HL-60 (cell line): ENCODE results near the gene TMEM108.

Experiments
- GABPA ChIP-seq: IDR thresholded peaks from 2 replicates; pipeline ENCODE4 v1.6.1; 2012; ENCODE audit warnings: low read depth
- POLR2AphosphoS5 ChIP-seq: IDR thresholded peaks from 2 replicates; pipeline ENCODE4 v1.6.1; 2012; ENCODE audit warnings: low read depth
- SPI1 ChIP-seq: IDR thresholded peaks from 2 replicates; pipeline ENCODE4 v1.6.1; 2012; ENCODE audit warnings: low read depth, mild to moderate bottlenecking, borderline replicate concordance
- TF ChIP-seq, protein P1 (sequence below): IDR thresholded peaks from one replicate; pipeline ENCODE4 v1.5.1; 2011; ENCODE audit warnings: low read length, control low read depth, inconsistent platforms; ENCODE audit not compliant: insufficient read depth

DNA sequence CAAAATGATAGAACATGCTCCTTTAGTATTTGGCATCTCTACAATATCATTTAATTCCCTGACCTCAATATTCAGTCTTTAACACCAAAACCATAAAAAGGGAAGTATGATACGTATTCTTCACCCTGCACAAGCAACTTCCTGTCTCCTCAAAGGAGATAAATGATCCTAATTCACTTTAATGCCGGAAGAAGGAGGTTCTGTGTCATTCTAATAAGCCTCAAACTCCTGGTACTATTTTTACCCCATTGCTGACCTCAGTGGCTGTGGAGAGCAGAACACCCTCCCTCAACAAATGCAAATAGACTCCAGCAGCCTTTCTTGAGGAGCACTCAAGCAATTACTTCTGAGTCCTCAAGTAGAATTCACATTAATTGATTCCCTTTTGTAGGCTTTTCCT lies 173.3 kb downstream of the TMEM108 start:
- TF ChIP-seq, protein P1, sequence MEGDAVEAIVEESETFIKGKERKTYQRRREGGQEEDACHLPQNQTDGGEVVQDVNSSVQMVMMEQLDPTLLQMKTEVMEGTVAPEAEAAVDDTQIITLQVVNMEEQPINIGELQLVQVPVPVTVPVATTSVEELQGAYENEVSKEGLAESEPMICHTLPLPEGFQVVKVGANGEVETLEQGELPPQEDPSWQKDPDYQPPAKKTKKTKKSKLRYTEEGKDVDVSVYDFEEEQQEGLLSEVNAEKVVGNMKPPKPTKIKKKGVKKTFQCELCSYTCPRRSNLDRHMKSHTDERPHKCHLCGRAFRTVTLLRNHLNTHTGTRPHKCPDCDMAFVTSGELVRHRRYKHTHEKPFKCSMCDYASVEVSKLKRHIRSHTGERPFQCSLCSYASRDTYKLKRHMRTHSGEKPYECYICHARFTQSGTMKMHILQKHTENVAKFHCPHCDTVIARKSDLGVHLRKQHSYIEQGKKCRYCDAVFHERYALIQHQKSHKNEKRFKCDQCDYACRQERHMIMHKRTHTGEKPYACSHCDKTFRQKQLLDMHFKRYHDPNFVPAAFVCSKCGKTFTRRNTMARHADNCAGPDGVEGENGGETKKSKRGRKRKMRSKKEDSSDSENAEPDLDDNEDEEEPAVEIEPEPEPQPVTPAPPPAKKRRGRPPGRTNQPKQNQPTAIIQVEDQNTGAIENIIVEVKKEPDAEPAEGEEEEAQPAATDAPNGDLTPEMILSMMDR, result no peak
- TF ChIP-seq POLR2AphosphoS5 (no peak), SPI1 (peak; percentile 64; the same call in 1 of the 2 replicates), GABPA (no peak)
